PC-9 (cell line): ENCODE measurements around the gene AKR1C4. TPM values are rescaled to one million over a fixed set of nuclear protein-coding genes. Genes with fewer than 3 reads are reported as not detected.
A peak's percentile ranks its signal among the peaks of the same experiment; 100 is the strongest.

ENCODE experiments used
- BruUV-seq: library from RNA; stranded (reverse); fragments of 400-500 nt; replicated peaks from 2 replicates; lab custom pipeline; 2021; lab: Mats Ljungman, UMichigan
- CTCF ChIA-PET: fragments of 300-600 bp; sonication (Branson Sonifier 250); formaldehyde crosslinking; loops from one replicate; lab custom pipeline; 2022; ENCODE audit warnings: antibody characterized with exemption; lab: Charles Lee
- POLR2A ChIA-PET: fragments of 300-600 bp; sonication (Branson Sonifier 250); formaldehyde crosslinking; loops from one replicate; lab custom pipeline; 2022; ENCODE audit warnings: antibody characterized with exemption; ENCODE audit not compliant: unreplicated experiment; lab: Charles Lee
- DNase-seq, 2 experiments: peaks; one replicate each; pipeline versions ENCODE4 v3.0.0 to v3.0.0-alpha.2; 2015 to 2022; ENCODE audit warnings: mixed read lengths in 1 of 2
- H2AFZ ChIP-seq: fragments of 200-600 bp; sonication (generic); 2 replicates; pipeline ENCODE4 v1.8.1; 2017; ENCODE audit warnings: antibody characterized with exemption
- H3F3A ChIP-seq: fragments of 200-600 bp; sonication (generic); 2 replicates; pipeline ENCODE4 v1.8.1; 2017; ENCODE audit warnings: antibody characterized with exemption, mild to moderate bottlenecking, low read depth; ENCODE audit not compliant: insufficient read depth
- H3K27ac ChIP-seq: fragments of 200-600 bp; sonication (generic); 2 replicates; pipeline ENCODE4 v1.6.1; 2016; ENCODE audit warnings: mixed run types
- H3K27me3 ChIP-seq: fragments of 200-600 bp; sonication (generic); 2 replicates; pipeline ENCODE4 v1.6.1; 2016; ENCODE audit warnings: low read depth, mixed run types; ENCODE audit not compliant: insufficient read depth
- H3K36me3 ChIP-seq: fragments of 200-600 bp; sonication (generic); 2 replicates; pipeline ENCODE4 v1.6.1; 2016; ENCODE audit warnings: low read depth, mixed run types
- H3K4me1 ChIP-seq: fragments of 200-600 bp; sonication (generic); replicated peaks from 2 replicates; pipeline ENCODE4 v1.6.1; 2016; ENCODE audit warnings: mixed run types; ENCODE audit not compliant: insufficient read depth
- H3K4me2 ChIP-seq: fragments of 200-600 bp; sonication (generic); 2 replicates; pipeline ENCODE4 v1.6.1; 2017; ENCODE audit warnings: mixed run types
- H3K4me3 ChIP-seq: fragments of 200-600 bp; sonication (generic); 2 replicates; pipeline ENCODE4 v1.6.1; 2016; ENCODE audit warnings: mixed run types
- H3K79me2 ChIP-seq: fragments of 200-600 bp; sonication (generic); 2 replicates; pipeline ENCODE4 v1.6.1; 2017; ENCODE audit warnings: low read depth, mixed run types
- H3K9me2 ChIP-seq: fragments of 200-600 bp; sonication (generic); 2 replicates; pipeline ENCODE4 v1.8.1; 2017; ENCODE audit warnings: mild to moderate bottlenecking; ENCODE audit not compliant: insufficient read depth
- H3K9me3 ChIP-seq: fragments of 200-600 bp; sonication (generic); 2 replicates; pipeline ENCODE4 v1.8.1; 2016; ENCODE audit warnings: low read depth; ENCODE audit not compliant: insufficient read depth
- H4K20me1 ChIP-seq: fragments of 200-600 bp; sonication (generic); 2 replicates; pipeline ENCODE4 v1.8.1; 2017; ENCODE audit not compliant: insufficient read depth
- CTCF ChIP-seq: fragments of 200-600 bp; sonication (generic); conservative IDR thresholded peaks from 2 replicates; pipeline ENCODE4 v1.6.1; 2017; ENCODE audit warnings: mixed run types, antibody characterized with exemption, mild to moderate bottlenecking, moderate library complexity
- EZH2 ChIP-seq: fragments of 200-600 bp; sonication (generic); IDR thresholded peaks from 2 replicates; pipeline ENCODE4 v1.8.0; 2017; ENCODE audit warnings: antibody characterized with exemption, low read depth
- intact Hi-C: fragments of 100-400 bp; cut with micrococcal nuclease; formaldehyde crosslinking; loops from one replicate; pipeline ENCODE4 v1.10.0; 2022; ENCODE audit not compliant: unreplicated experiment
- total RNA-seq: library from RNA; stranded (reverse); gene quantifications from 2 replicates; pipeline ENCODE4 v1.2.3, GENCODE V29; 2021

The AKR1C4 gene
- total RNA-seq, 1 experiment from 2014 or later: not detected

- Histone ChIP-seq H3K4me1 (no peaks in the 10 kb centered on the region), H3K36me3 (no peaks in the 10 kb centered on the region), H3K4me3 (no peak overlapping the region), H2AFZ (no peak overlapping the region), H3K79me2 (no peaks in the 10 kb centered on the region), H3K4me2 (no peak overlapping the region), H3K9me3 (no peaks in the 10 kb centered on the region), H3K9me2 (no peaks in the 10 kb centered on the region), H3K27ac (no peak overlapping the region), H4K20me1 (no peaks in the 10 kb centered on the region), H3F3A (no peaks in the 10 kb centered on the region), H3K27me3 (no peaks in the 10 kb centered on the region)
- TF ChIP-seq EZH2 (no peak), CTCF (no peak)
- ChIA-PET POLR2A (no interaction called here), CTCF (no interaction called here)
- no TSS peak for BruUV-seq
- no peak for DNase-seq
- intact Hi-C loops: no loop called here
Observed at GRCh38 chr10:5242585-5242984, 45.9 kb downstream of the AKR1C4 start.

GRCh38 chr10:5243521-5243987, 46.9 kb downstream of the AKR1C4 start:
- DNase-seq: no peak
- no peak for TF ChIP-seq EZH2
- TF ChIP-seq CTCF: no peak
- BruUV-seq: no TSS peak
- no peaks in the 10 kb centered on the region for H3K4me1 ChIP-seq
- H3K27me3 ChIP-seq: no peaks in the 10 kb centered on the region
- no peaks in the 10 kb centered on the region for H4K20me1 ChIP-seq
- no peak overlapping the region for H3K4me2 ChIP-seq
- ChIA-PET POLR2A (no interaction called here), CTCF (no interaction called here)
- no peaks in the 10 kb centered on the region for H3F3A ChIP-seq
- no peaks in the 10 kb centered on the region for H3K9me2 ChIP-seq
- H3K27ac ChIP-seq: no peak overlapping the region
- H3K9me3 ChIP-seq: no peaks in the 10 kb centered on the region
- intact Hi-C loops: no loop called here
- H2AFZ ChIP-seq: no peak overlapping the region
- H3K4me3 ChIP-seq: no peak overlapping the region
- no peaks in the 10 kb centered on the region for H3K79me2 ChIP-seq
- no peaks in the 10 kb centered on the region for H3K36me3 ChIP-seq

GRCh38 chr10:5252177-5253037, 55.8 kb downstream of the AKR1C4 start:
- Histone ChIP-seq H3K27me3 (no peaks in the 10 kb centered on the region), H3K79me2 (no peaks in the 10 kb centered on the region), H3K9me3 (no peaks in the 10 kb centered on the region), H3K27ac (no peak overlapping the region), H3K9me2 (no peaks in the 10 kb centered on the region), H2AFZ (no peak overlapping the region), H3F3A (no peaks in the 10 kb centered on the region), H3K4me2 (no peak overlapping the region), H3K36me3 (no peaks in the 10 kb centered on the region), H3K4me3 (no peak overlapping the region), H3K4me1 (no peaks in the 10 kb centered on the region), H4K20me1 (no peaks in the 10 kb centered on the region)
- intact Hi-C loops: no loop called here
- TF ChIP-seq EZH2 (no peak), CTCF (no peak)
- no TSS peak for BruUV-seq
- peak; percentile 8 to 42 for DNase-seq
- ChIA-PET CTCF (interaction anchor here (0.7 kb wide), 1 partner anchor 31 kb away, joined by 4 read pairs; no protein-coding TSS in a partner anchor), POLR2A (no interaction called here)
